Measurements from ENCODE around the gene PLEKHA6. TPM values are rescaled to one million over a fixed set of nuclear protein-coding genes. Genes with fewer than 3 reads are reported as not detected.

The PLEKHA6 gene
- total RNA-seq, 2 experiments from 2014 or later, result 0.53 to 0.82 TPM

DNA sequence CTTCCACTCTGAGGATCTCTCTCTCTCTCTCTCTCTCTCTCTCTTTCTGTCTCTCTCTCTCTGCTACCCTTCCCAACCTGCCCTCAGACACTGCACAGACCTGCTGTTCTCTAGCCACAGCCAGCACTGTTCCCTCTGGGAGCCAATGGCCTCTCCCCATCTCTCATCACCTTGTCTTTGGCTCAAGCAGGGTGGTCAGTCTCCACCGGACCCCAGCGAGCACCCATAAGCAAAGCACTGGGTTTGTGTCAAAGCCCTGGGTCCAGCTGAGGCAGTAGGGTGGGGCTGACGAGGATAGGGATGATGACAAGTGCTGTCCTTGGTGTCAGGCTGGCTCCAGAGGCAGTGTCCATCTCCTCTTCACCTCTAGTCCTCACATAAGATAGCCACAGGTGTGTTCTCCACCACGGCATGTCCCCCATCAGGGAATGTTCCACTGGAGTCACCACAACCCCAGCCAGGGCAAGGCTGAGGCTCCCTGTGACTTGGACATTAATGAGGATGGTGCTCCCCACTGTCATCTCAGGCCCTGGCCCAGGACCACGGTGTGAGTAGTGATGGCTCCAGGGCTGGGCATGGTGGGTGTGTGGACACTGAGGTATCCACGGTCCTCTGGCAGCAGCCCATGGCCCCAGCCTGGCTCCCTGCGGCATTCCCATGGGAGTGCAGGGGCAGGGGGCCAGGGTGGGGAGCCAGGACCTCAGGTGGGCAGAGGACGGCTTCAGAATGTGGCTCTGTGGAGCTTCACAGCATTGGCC is 137.5 kb downstream of the PLEKHA6 start:
- DNase-seq (no peak), ATAC-seq (ENCODE audit: poor library complexity) (no peak)
- ChIA-PET CTCF (no interaction called here), POLR2A (no interaction called here)
- Mint-ChIP-seq H3K36me3 (ENCODE audit: low read depth) (no peaks in the 10 kb centered on the region), H3K4me1 (ENCODE audit: low read depth) (no peaks in the 10 kb centered on the region), H3K27ac (no peak overlapping the region), H3K9me3 (no peaks in the 10 kb centered on the region), H3K27me3 (no peaks in the 10 kb centered on the region), H3K4me3 (no peak overlapping the region)
- Histone ChIP-seq H3K27me3 (ENCODE audit: control insufficient read depth in 1 of 2, insufficient read depth in 2 of 2, low read length in 2 of 2) (no peaks in the 10 kb centered on the region), H3K4me3 (ENCODE audit: low read length) (no peak overlapping the region), H3K27ac (ENCODE audit: low read depth in 1 of 2, low read length in 2 of 2) (no peak overlapping the region), H3K9me3 (ENCODE audit: control insufficient read depth in 1 of 2, insufficient read depth in 1 of 2, low read length in 2 of 2) (no peaks in the 10 kb centered on the region), H3K4me1 (ENCODE audit: insufficient read depth, low read length) (peaks cover 3% of the 10 kb centered on the region), H3K36me3 (ENCODE audit: insufficient read depth, low read length) (no peaks in the 10 kb centered on the region)
- intact Hi-C loops (cut with DNase I, micrococcal nuclease), result no loop called here
- no peak for TF ChIP-seq CTCF (IDR thresholded peaks at IDR 0.05)

DNA sequence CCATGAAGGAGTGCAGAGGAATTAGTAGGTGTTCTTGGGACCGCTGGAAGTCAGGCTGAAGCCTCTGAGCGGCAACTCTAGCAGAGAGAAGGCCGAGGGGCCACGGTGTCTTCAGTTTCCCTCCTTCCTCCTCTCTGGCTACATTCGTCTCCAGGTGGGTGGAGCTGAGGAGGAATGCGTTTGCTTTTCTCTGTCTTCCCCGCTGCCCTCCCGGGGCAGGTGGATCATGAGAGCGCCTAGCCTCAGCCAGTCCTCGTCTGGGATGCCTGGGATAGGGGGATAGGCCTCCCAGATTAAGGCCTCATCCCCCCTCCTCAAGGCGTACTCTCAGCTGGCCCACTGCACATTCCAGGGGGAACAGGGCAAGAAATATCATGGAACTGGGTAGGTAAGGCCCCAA is 138.5 kb downstream of the PLEKHA6 start:
- no peaks in the 10 kb centered on the region for H3K9me3 ChIP-seq (ENCODE audit: control insufficient read depth in 1 of 2, insufficient read depth in 1 of 2, low read length in 2 of 2)
- no peak overlapping the region for H3K4me3 ChIP-seq (ENCODE audit: low read length)
- DNase-seq (no peak), ATAC-seq (ENCODE audit: poor library complexity) (no peak)
- H3K27me3 ChIP-seq (ENCODE audit: control insufficient read depth in 1 of 2, insufficient read depth in 2 of 2, low read length in 2 of 2), result no peaks in the 10 kb centered on the region
- no peak for TF ChIP-seq CTCF (IDR thresholded peaks at IDR 0.05)
- CTCF ChIA-PET, result no interaction called here
- H3K9me3 Mint-ChIP-seq, result no peaks in the 10 kb centered on the region
- no peaks in the 10 kb centered on the region for H3K27me3 Mint-ChIP-seq
- POLR2A ChIA-PET, result no interaction called here
- H3K27ac ChIP-seq (ENCODE audit: low read depth in 1 of 2, low read length in 2 of 2), result no peak overlapping the region
- H3K27ac Mint-ChIP-seq, result no peak overlapping the region
- H3K4me1 Mint-ChIP-seq (ENCODE audit: low read depth), result no peaks in the 10 kb centered on the region
- no peak overlapping the region for H3K4me3 Mint-ChIP-seq
- no peaks in the 10 kb centered on the region for H3K36me3 ChIP-seq (ENCODE audit: insufficient read depth, low read length)
- H3K36me3 Mint-ChIP-seq (ENCODE audit: low read depth), result no peaks in the 10 kb centered on the region
- intact Hi-C loops (cut with DNase I, micrococcal nuclease), result no loop called here
- H3K4me1 ChIP-seq (ENCODE audit: insufficient read depth, low read length), result peaks cover 3% of the 10 kb centered on the region

- TF ChIP-seq CTCF (IDR thresholded peaks at IDR 0.05), result no peak
- peaks cover 3% of the 10 kb centered on the region for H3K4me1 ChIP-seq (ENCODE audit: insufficient read depth, low read length)
- no peaks in the 10 kb centered on the region for H3K27me3 Mint-ChIP-seq
- no peaks in the 10 kb centered on the region for H3K36me3 Mint-ChIP-seq (ENCODE audit: low read depth)
- no peak overlapping the region for H3K27ac Mint-ChIP-seq
- H3K9me3 Mint-ChIP-seq, result no peaks in the 10 kb centered on the region
- no peaks in the 10 kb centered on the region for H3K9me3 ChIP-seq (ENCODE audit: control insufficient read depth in 1 of 2, insufficient read depth in 1 of 2, low read length in 2 of 2)
- H3K27ac ChIP-seq (ENCODE audit: low read depth in 1 of 2, low read length in 2 of 2), result no peak overlapping the region
- no peak for ATAC-seq (ENCODE audit: poor library complexity)
- no peaks in the 10 kb centered on the region for H3K27me3 ChIP-seq (ENCODE audit: control insufficient read depth in 1 of 2, insufficient read depth in 2 of 2, low read length in 2 of 2)
- CTCF ChIA-PET, result no interaction called here
- H3K4me3 Mint-ChIP-seq, result no peak overlapping the region
- no peak for DNase-seq
- intact Hi-C loops (cut with DNase I, micrococcal nuclease), result no loop called here
- no peak overlapping the region for H3K4me3 ChIP-seq (ENCODE audit: low read length)
- POLR2A ChIA-PET, result no interaction called here
- H3K4me1 Mint-ChIP-seq (ENCODE audit: low read depth), result no peaks in the 10 kb centered on the region
- H3K36me3 ChIP-seq (ENCODE audit: insufficient read depth, low read length), result no peaks in the 10 kb centered on the region
These were observed 139.6 kb downstream of the PLEKHA6 start for GRCh38 chr1:204219971-204220616.

Measured in CD4-positive, alpha-beta T cell (primary cell).